HEK293 (cell line): ENCODE measurements around the gene NOP9.

Experiments
- CTCF ChIA-PET: fragments of 350-600 bp; formaldehyde crosslinking; extraction: SDS; loops from one replicate; lab custom pipeline; 2021; ENCODE audit warnings: antibody characterized with exemption; lab: Yijun Ruan, JAX
- POLR2A ChIA-PET: fragments of 300-600 bp; formaldehyde crosslinking; extraction: SDS; loops from one replicate; lab custom pipeline; 2020; ENCODE audit warnings: antibody characterized with exemption, inconsistent platforms; lab: Yijun Ruan, JAX
- H3K27ac ChIP-seq: fragments of 200-500 bp; sonication (Bioruptor generic); 2 replicates; pipeline ENCODE4 v1.5.1; 2014; ENCODE audit warnings: low read depth, low read length, control low read depth, inconsistent platforms; ENCODE audit errors: extremely low read depth
- H3K36me3 ChIP-seq, 2 experiments: fragments of 200-500 bp in 1 of 2; sonication (Bioruptor generic) in 1 of 2; 1 replicate in 1 of 2; 2 replicates in 1 of 2; pipeline ENCODE4 v1.5.1; 2014 to 2017; ENCODE audit warnings: inconsistent platforms in 2 of 2, low read length in 2 of 2; ENCODE audit not compliant: control insufficient read depth in 2 of 2, insufficient read depth in 1 of 2
- H3K4me1 ChIP-seq: fragments of 200-500 bp; sonication (Bioruptor generic); 2 replicates; pipeline ENCODE4 v1.5.1; 2014; ENCODE audit warnings: mild to moderate bottlenecking, low read length, inconsistent platforms; ENCODE audit not compliant: control insufficient read depth, insufficient read depth
- H3K4me3 ChIP-seq: 2 replicates; pipeline ENCODE4 v1.5.1; 2011; ENCODE audit warnings: low read depth, mild to moderate bottlenecking, control low read depth, low read length, moderate library complexity
- H3K9me3 ChIP-seq: fragments of 200-500 bp; sonication (Bioruptor generic); 2 replicates; pipeline ENCODE4 v1.5.1; 2014; ENCODE audit warnings: low read depth, low read length, inconsistent platforms; ENCODE audit not compliant: control insufficient read depth, insufficient read depth
- BCL11B ChIP-seq: fragments of 450-650 bp; formaldehyde crosslinking; IDR thresholded peaks from 2 replicates; pipeline ENCODE4 v1.5.1; 2016; ENCODE audit warnings: low read depth, missing biosample characterization, missing genetic modification characterization
- HOXC10 ChIP-seq: sonication (generic); formaldehyde crosslinking; IDR thresholded peaks from 2 replicates; pipeline ENCODE4 v1.8.1; 2023; ENCODE audit warnings: mild to moderate bottlenecking, missing genetic modification reagents
- KLF10 ChIP-seq: fragments of 450-650 bp; IDR thresholded peaks from 2 replicates; pipeline ENCODE4 v1.5.1; 2018; ENCODE audit warnings: missing biosample characterization, mild to moderate bottlenecking, missing genetic modification characterization
- SETDB1 ChIP-seq: IDR thresholded peaks from one replicate; pipeline ENCODE4 v1.6.1; 2017; ENCODE audit warnings: mild to moderate bottlenecking, low read length, moderate library complexity, mixed read lengths; ENCODE audit not compliant: insufficient read length
- SP2 ChIP-seq: fragments of 450-650 bp; formaldehyde crosslinking; IDR thresholded peaks from 2 replicates; pipeline ENCODE4 v1.5.1; 2016; ENCODE audit warnings: missing biosample characterization, missing genetic modification characterization
- WT1 ChIP-seq: fragments of 450-650 bp; formaldehyde crosslinking; IDR thresholded peaks from 2 replicates; pipeline ENCODE4 v1.5.1; 2016; ENCODE audit warnings: missing biosample characterization, missing genetic modification characterization
- ZBTB20 ChIP-seq: fragments of 450-650 bp; formaldehyde crosslinking; IDR thresholded peaks from 2 replicates; pipeline ENCODE4 v1.5.1; 2016; ENCODE audit warnings: missing biosample characterization, missing genetic modification characterization
- ZNF112 ChIP-seq: fragments of 450-650 bp; formaldehyde crosslinking; IDR thresholded peaks from 2 replicates; pipeline ENCODE4 v1.5.0; 2017; ENCODE audit warnings: missing biosample characterization, missing genetic modification characterization
- ZNF248 ChIP-seq: fragments of 450-650 bp; formaldehyde crosslinking; IDR thresholded peaks from 2 replicates; pipeline ENCODE4 v1.5.1; 2017; ENCODE audit warnings: missing biosample characterization, missing genetic modification characterization
- ZNF341 ChIP-seq: fragments of 450-650 bp; formaldehyde crosslinking; IDR thresholded peaks from 2 replicates; pipeline ENCODE4; 2016; ENCODE audit warnings: low read depth, missing biosample characterization, missing genetic modification characterization
- ZNF366 ChIP-seq: fragments of 450-650 bp; formaldehyde crosslinking; conservative IDR thresholded peaks from 2 replicates; pipeline ENCODE4 v1.5.1; 2016; ENCODE audit warnings: missing biosample characterization, missing genetic modification characterization
- ZNF37A ChIP-seq: fragments of 450-650 bp; IDR thresholded peaks from 2 replicates; pipeline ENCODE4 v1.5.1; 2018; ENCODE audit warnings: missing biosample characterization, missing genetic modification characterization
- ZNF473 ChIP-seq: fragments of 450-650 bp; formaldehyde crosslinking; IDR thresholded peaks from 2 replicates; pipeline ENCODE4 v1.5.1; 2017; ENCODE audit warnings: missing biosample characterization, missing genetic modification characterization
- ZNF521 ChIP-seq: fragments of 450-650 bp; formaldehyde crosslinking; IDR thresholded peaks from 2 replicates; pipeline ENCODE4 v1.5.1; 2017; ENCODE audit warnings: missing biosample characterization, mild to moderate bottlenecking, missing genetic modification characterization
- ZNF558 ChIP-seq: fragments of 450-650 bp; formaldehyde crosslinking; IDR thresholded peaks from 2 replicates; pipeline ENCODE4 v1.5.1; 2016; ENCODE audit warnings: missing biosample characterization, missing genetic modification characterization
- ZNF561 ChIP-seq: fragments of 450-650 bp; IDR thresholded peaks from 2 replicates; pipeline ENCODE4 v1.5.1; 2018; ENCODE audit warnings: missing biosample characterization, missing genetic modification characterization, borderline replicate concordance
- ZNF654 ChIP-seq: fragments of 450-650 bp; formaldehyde crosslinking; IDR thresholded peaks from 2 replicates; pipeline ENCODE4 v1.5.1; 2016; ENCODE audit warnings: low read depth, missing biosample characterization, missing genetic modification characterization
- TF ChIP-seq, protein P1 (sequence below): fragments of 450-650 bp; formaldehyde crosslinking; IDR thresholded peaks from 2 replicates; pipeline ENCODE4 v1.5.1; 2016; ENCODE audit warnings: missing biosample characterization, missing genetic modification characterization
- TF ChIP-seq, protein P2 (sequence below): fragments of 450-650 bp; formaldehyde crosslinking; IDR thresholded peaks from 2 replicates; pipeline ENCODE4 v1.5.1; 2016; ENCODE audit warnings: missing biosample characterization, missing genetic modification characterization
- TF ChIP-seq, protein P3 (sequence below): fragments of 450-650 bp; formaldehyde crosslinking; IDR thresholded peaks from 2 replicates; pipeline ENCODE4 v1.5.1; 2016; ENCODE audit warnings: missing biosample characterization, missing genetic modification characterization
- TF ChIP-seq, protein P4 (sequence below): fragments of 450-650 bp; IDR thresholded peaks from 2 replicates; pipeline ENCODE4 v1.5.1; 2018; ENCODE audit warnings: missing biosample characterization, mild to moderate bottlenecking, missing genetic modification characterization
- TF ChIP-seq, protein P5 (sequence below): fragments of 450-650 bp; formaldehyde crosslinking; IDR thresholded peaks from 2 replicates; pipeline ENCODE4 v1.5.1; 2016; ENCODE audit warnings: missing biosample characterization, missing genetic modification characterization

Gene NOP9

DNA sequence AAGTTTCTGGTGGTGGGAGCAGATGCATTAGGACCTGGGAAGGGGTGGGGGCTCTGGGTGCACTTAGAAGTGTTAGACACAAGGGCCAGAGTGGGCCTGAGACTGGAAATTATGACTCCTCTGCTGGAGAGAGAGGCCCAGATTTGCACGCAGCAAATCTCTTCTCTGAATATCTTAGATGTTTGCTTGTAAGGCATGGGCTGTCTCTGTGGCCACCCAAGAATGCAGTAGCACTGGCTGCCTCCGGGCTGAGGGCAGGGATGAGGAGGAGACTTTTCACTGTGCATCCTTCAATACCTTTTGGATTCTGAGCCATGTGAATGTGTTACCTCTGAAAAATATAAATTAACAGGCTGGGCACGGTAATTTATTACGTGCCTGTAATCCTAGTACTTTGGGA lies 14.3 kb upstream of the NOP9 start (continued):
- TF ChIP-seq, protein P1, sequence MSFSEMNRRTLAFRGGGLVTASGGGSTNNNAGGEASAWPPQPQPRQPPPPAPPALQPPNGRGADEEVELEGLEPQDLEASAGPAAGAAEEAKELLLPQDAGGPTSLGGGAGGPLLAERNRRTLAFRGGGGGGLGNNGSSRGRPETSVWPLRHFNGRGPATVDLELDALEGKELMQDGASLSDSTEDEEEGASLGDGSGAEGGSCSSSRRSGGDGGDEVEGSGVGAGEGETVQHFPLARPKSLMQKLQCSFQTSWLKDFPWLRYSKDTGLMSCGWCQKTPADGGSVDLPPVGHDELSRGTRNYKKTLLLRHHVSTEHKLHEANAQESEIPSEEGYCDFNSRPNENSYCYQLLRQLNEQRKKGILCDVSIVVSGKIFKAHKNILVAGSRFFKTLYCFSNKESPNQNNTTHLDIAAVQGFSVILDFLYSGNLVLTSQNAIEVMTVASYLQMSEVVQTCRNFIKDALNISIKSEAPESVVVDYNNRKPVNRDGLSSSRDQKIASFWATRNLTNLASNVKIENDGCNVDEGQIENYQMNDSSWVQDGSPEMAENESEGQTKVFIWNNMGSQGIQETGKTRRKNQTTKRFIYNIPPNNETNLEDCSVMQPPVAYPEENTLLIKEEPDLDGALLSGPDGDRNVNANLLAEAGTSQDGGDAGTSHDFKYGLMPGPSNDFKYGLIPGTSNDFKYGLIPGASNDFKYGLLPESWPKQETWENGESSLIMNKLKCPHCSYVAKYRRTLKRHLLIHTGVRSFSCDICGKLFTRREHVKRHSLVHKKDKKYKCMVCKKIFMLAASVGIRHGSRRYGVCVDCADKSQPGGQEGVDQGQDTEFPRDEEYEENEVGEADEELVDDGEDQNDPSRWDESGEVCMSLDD (tag by site-specific recombination): no peak
- TF ChIP-seq, all 188 proteins: peak for 0

DNA sequence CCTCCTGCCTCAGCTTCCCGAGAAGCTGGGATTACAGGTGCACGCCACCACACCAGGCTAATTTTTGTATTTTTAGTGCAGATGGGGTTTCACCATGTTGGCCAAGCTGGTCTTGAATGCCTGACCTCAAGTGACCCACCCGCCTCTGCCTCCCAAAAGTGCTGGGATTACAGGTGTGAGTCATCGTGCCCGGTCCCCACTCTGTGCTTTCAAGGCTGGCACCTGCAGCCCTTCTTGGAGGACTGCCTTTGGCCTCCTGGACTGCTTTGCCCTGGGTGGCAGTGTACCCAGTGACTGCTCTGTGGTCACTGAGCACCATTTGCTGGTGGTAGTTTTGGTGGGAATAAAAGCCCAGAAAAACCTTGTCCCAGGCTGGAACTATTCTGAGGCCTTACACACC lies 12.7 kb upstream of the NOP9 start:
- no peak overlapping the region for H3K4me3 ChIP-seq
- no peaks in the 10 kb centered on the region for H3K4me1 ChIP-seq
- no peaks in the 10 kb centered on the region for H3K9me3 ChIP-seq
- POLR2A ChIA-PET: no interaction called here
- CTCF ChIA-PET: interaction anchor here (1.0 to 1.2 kb wide), 2 partner anchors 10 to 44 kb away, joined by 4 read pairs; no protein-coding TSS in a partner anchor
- no peak for TF ChIP-seq ZNF37A (tag by site-specific recombination)
- TF ChIP-seq ZBTB20 (tag by site-specific recombination): no peak
- TF ChIP-seq ZNF112 (tag by site-specific recombination): no peak
- TF ChIP-seq ZNF558 (tag by site-specific recombination): no peak
- no peak for TF ChIP-seq WT1 (tag by site-specific recombination)
- TF ChIP-seq, protein P2, sequence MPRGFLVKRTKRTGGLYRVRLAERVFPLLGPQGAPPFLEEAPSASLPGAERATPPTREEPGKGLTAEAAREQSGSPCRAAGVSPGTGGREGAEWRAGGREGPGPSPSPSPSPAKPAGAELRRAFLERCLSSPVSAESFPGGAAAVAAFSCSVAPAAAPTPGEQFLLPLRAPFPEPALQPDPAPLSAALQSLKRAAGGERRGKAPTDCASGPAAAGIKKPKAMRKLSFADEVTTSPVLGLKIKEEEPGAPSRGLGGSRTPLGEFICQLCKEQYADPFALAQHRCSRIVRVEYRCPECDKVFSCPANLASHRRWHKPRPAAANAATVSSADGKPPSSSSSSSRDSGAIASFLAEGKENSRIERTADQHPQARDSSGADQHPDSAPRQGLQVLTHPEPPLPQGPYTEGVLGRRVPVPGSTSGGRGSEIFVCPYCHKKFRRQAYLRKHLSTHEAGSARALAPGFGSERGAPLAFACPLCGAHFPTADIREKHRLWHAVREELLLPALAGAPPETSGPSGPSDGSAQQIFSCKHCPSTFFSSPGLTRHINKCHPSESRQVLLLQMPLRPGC: no peak
- no peak for TF ChIP-seq ZNF521 (tag by site-specific recombination)
- no peak for TF ChIP-seq ZNF654 (tag by site-specific recombination)
- TF ChIP-seq, protein P3, sequence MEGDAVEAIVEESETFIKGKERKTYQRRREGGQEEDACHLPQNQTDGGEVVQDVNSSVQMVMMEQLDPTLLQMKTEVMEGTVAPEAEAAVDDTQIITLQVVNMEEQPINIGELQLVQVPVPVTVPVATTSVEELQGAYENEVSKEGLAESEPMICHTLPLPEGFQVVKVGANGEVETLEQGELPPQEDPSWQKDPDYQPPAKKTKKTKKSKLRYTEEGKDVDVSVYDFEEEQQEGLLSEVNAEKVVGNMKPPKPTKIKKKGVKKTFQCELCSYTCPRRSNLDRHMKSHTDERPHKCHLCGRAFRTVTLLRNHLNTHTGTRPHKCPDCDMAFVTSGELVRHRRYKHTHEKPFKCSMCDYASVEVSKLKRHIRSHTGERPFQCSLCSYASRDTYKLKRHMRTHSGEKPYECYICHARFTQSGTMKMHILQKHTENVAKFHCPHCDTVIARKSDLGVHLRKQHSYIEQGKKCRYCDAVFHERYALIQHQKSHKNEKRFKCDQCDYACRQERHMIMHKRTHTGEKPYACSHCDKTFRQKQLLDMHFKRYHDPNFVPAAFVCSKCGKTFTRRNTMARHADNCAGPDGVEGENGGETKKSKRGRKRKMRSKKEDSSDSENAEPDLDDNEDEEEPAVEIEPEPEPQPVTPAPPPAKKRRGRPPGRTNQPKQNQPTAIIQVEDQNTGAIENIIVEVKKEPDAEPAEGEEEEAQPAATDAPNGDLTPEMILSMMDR (tag by site-specific recombination): no peak
- TF ChIP-seq SP2 (tag by site-specific recombination): no peak
- TF ChIP-seq KLF10 (tag by site-specific recombination): no peak
- no peak for TF ChIP-seq ZNF561 (tag by site-specific recombination)
- no peak for TF ChIP-seq SETDB1
- no peak for TF ChIP-seq ZNF341 (tag by site-specific recombination)
- no peak for TF ChIP-seq HOXC10
- H3K36me3 ChIP-seq: peaks cover 0 to 28% of the 10 kb centered on the region in 2 experiments; a peak in 1 of 3 replicates
- H3K27ac ChIP-seq: no peak overlapping the region

DNA sequence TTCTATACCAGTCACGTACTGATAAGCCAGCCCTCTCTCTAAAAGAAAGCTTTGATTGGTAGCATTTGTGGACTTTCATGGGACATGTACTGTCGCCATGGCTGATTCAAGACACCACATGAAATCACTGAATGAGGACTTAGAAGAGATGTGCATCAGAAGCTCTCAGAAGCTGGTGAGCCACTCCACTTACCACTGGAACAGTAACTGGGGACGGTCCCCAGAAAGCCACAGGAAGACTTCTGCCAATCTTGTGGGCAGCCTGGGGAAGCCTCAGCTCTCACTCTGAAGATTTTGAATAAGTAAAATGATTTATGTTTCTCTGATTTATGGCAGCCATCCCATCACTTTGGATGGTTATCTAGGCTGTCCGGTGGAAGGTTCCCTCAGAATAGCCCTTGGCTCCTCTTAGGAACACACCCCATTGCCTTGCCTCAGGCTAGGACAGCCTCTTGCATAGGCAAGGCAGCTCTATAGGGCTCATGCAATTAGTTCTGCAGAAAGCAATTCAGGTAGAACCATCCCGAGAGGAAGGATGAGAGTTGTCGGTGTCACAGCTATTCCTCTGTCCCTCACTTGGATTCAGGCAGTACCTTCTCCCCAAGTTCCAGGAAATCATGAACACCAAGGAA lies 9.9 kb upstream of the NOP9 start:
- H3K27ac ChIP-seq: no peak overlapping the region
- H3K36me3 ChIP-seq: peaks cover 6 to 40% of the 10 kb centered on the region in 2 experiments; a peak in 2 of 3 replicates
- no peaks in the 10 kb centered on the region for H3K4me1 ChIP-seq
- ChIA-PET CTCF (interaction anchor here (0.7 to 2.0 kb wide), 3 partner anchors 18 to 36 kb away, joined by 3 to 6 read pairs (median 3); partner anchors contain the start of gene CIDEB), POLR2A (no interaction called here)
- H3K4me3 ChIP-seq: no peak overlapping the region
- H3K9me3 ChIP-seq: no peaks in the 10 kb centered on the region
- TF ChIP-seq ZNF473 (tag by site-specific recombination): no peak
- no peak for TF ChIP-seq BCL11B (tag by site-specific recombination)
- TF ChIP-seq, protein P4, sequence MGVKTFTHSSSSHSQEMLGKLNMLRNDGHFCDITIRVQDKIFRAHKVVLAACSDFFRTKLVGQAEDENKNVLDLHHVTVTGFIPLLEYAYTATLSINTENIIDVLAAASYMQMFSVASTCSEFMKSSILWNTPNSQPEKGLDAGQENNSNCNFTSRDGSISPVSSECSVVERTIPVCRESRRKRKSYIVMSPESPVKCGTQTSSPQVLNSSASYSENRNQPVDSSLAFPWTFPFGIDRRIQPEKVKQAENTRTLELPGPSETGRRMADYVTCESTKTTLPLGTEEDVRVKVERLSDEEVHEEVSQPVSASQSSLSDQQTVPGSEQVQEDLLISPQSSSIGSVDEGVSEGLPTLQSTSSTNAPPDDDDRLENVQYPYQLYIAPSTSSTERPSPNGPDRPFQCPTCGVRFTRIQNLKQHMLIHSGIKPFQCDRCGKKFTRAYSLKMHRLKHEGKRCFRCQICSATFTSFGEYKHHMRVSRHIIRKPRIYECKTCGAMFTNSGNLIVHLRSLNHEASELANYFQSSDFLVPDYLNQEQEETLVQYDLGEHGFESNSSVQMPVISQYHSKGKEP (tag by site-specific recombination): no peak
- no peak for TF ChIP-seq ZNF366 (tag by site-specific recombination)
- no peak for TF ChIP-seq ZNF248 (tag by site-specific recombination)
- TF ChIP-seq, protein P5, sequence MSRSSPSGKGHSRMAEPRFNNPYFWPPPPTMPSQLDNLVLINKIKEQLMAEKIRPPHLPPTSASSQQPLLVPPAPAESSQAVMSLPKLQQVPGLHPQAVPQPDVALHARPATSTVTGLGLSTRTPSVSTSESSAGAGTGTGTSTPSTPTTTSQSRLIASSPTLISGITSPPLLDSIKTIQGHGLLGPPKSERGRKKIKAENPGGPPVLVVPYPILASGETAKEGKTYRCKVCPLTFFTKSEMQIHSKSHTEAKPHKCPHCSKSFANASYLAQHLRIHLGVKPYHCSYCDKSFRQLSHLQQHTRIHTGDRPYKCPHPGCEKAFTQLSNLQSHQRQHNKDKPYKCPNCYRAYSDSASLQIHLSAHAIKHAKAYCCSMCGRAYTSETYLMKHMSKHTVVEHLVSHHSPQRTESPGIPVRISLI (tag by site-specific recombination): no peak
